NCI-H69 (cell line): ENCODE data around the gene CSF3R.
"Not testable (repeated sequence)": the region's sequence is repeated elsewhere in the genome, so short reads cannot be mapped to it uniquely, and the experiment has no call there.

Source experiments
- DNase-seq: peaks from one replicate; lab custom pipeline; 2025; lab: John Stamatoyannopoulos, UW

CSF3R gene

DNA sequence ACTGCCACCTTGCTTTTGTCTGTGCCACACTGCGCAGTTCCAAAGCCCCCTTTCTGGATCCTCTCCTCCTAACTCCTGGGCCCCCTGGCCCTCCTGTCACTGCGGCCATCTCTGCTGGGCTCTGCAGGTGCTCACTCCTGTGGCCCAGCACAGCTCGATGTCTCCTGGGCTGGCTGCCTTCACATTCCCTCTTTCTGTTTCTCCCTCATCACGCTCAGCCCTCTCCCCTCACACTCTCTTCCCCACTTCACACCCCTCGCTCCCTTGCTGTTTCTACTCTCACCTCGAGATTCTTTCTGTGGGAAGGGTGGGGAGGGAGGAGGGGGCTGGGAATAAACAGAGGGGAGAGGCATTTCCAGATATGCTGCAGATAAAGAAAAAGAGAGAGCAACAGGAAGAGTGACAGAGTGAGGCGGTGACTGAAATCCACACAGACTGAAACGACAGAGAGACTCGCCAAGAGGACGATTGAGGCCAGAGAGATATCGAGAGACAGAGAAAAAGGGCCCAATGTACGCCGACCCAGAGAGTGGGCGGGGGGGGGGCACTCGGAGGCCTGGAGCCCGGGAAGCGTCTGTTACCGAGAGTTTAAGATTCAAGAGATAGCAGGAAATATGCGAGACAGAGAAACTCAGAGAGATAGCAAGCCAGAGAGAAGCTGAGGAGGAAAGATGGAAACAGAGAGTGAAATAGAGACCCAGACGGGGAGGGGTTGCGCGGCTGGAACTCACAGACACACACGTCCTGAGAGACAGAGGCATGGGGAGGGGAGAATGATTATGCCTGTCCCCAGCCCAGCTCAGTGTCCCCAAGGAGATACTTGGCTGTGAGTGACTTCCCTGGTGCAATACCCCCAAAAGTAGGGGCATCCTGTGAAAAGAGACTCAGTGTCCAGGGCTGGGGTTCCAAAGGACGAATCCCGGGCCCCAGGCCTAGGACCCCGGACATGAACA, 666 bp downstream of the CSF3R start:
- DNase-seq: no peak

GRCh38 chr1:36481091-36481490, 1.6 kb downstream of the CSF3R start:
- no peak for DNase-seq

DNA sequence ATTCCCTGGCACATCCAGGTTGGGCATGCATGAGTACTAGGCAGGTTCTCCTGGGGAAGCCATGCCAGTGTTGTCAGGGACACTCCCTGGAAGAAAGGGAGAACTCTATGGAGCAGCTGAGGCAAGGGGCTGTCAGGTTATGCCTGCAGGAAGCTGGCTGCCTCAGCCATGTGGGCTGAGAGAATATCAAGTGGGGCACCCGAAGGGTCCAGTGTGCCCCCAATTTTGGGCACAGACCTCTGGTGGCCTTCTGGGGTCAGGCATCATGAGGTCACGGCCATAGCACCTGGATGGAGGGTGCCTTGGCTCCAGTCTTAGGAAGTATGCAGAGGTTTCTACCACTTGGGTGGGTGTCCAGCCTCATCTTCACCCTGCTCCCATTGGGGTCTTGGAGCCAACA, 2.6 kb downstream of the CSF3R start:
- DNase-seq: no peak

DNA sequence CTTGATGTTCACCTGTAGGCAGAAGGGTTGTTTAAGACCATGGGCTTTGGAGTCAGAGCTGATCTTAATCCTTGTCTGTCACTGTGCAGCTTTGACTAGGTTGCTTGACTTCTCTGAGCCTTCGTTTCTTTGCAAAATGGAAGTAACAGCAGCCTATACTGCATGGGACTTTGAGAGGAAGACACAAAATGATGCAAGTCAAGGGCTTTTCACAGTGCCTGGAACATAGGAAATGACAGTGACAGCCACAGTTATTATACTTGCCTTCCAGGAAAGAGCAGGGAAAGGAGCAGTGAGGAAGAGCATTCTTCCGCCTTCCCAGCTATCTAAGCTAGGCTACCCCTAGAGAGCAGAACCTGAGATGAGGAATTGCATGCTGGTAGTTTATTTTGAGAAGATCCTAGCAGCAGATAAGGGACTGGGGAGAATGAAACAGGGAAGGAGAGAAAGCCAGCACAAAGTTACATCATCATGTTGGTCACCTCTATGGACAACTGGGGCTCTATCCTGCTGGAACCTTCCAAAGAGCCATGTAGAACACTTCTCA, 3.1 kb downstream of the CSF3R start:
- DNase-seq: no peak

GRCh38 chr1:36477615-36478014, 5.1 kb downstream of the CSF3R start:
- not testable (repeated sequence) for DNase-seq

GRCh38 chr1:36476945-36477344, 5.8 kb downstream of the CSF3R start:
- DNase-seq: peak; percentile 13

GRCh38 chr1:36475910-36476604, 6.7 kb downstream of the CSF3R start:
- DNase-seq: no peak

DNA sequence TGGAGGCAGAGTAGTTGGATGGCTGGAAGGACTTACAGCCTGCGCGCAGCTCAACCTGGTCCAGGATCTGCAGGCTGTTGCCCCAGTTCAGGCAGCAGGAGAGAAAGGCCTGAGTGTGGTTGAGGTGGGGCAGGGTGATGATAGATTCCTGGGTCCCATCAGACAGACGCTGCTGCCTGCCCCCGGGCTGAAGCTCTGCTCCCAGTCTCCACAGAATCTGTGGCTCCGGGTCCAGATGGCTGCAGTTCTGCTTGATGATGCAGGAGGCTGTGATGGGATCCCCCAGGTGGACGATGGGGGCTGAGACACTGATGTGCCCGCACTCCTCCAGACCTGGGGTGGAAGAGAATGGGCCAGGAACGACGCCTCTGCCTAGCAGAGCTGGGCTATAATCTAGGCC, 7.4 kb downstream of the CSF3R start:
- DNase-seq: no peak

- no peak for DNase-seq
Measured at GRCh38 chr1:36472656-36473055, 10.1 kb downstream of the CSF3R start.

DNA sequence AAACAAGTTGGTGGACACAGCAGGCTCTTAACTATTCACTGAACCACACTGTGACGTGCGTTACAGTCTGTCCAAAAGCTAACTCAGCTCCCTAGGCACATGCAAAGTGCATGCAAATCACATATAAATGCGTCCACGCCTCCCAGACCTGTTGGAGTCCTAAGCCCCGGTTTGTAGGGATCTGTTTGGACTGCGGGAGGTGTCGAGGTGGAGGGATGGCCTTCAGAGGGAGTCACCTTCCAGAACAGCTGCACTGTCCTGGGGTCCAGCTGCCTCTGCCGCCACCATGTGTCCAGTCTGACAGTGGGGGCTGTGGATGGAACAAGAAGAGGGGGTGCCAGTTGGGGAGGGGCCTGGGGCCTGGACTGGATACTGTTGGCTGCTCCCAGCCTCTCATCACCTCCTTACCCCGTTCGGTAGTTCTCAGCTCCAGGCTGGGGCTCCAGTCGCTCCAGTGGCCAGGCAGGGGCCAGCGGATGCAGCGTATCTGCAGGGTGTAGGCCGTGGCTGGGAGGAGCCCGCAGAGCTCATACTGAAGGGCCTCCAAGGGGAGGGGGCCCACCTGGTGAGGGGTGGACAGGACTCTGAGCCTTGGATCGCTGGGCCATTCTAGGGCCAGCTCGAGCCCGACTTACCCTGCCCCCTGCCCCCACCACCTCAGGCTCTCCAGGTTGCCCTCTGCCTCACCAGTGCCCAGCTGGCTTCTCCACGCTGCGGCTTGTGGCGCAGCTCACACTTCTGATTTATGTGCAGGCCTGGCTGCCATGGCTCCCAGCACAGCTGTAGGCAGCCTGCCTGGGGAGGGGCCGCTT, 10.7 kb downstream of the CSF3R start:
- no peak for DNase-seq

DNA sequence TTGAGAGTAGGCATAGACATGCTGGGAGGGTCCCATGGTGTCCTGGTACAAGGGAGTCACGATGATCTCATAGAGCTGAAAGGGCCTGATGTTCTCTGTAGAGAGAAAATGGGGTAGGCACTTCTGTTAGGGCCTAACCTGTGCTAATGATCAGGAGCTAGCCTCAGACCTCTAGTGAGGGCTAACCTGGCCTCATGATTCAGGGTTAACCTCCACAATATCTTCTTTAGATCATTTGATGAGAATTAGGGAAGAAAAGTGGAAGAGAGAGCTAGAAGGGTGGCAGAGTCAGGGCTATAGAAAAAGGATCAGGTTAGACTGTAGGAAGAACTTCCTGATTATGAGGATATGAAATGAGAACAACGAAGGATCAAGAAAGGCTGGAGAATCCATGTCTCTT, 13.6 kb downstream of the CSF3R start:
- no peak for DNase-seq

- no peak for DNase-seq
Measured at GRCh38 chr1:36467700-36468455, 14.8 kb downstream of the CSF3R start.

- no peak for DNase-seq
Measured at GRCh38 chr1:36467027-36467410, 15.7 kb downstream of the CSF3R start.

DNA sequence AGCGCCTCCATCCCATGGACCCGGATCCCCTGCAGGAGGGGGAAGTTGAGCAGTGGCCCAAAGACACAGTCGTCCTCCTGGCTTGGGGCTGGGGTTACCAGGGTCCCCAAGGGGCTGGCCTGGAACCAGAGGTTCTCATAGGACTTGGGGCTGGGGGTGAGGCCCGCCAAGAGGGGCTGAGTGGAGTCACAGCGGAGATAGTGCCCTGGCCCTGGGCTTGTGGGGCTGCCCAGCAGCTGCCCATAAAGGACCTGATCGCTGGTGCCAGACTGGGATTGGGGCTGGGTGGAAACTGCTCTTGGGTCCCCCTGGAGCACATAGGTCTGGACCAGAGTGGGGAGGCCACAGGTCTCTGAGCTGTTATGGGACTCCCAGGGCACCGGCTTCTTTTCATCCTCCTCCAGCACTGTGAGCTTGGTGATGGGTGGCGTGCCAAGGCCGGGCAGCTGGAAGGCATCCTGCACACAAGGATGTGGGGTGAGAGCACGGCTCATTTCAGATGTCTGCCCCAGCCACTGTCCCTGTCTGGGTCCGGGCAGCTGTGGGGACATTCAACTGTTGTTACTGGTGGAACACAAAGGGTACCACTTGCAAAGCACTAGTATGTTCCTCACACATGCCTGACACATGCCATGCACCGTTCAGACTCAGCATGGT, 16.2 kb downstream of the CSF3R start:
- DNase-seq: no peak

DNA sequence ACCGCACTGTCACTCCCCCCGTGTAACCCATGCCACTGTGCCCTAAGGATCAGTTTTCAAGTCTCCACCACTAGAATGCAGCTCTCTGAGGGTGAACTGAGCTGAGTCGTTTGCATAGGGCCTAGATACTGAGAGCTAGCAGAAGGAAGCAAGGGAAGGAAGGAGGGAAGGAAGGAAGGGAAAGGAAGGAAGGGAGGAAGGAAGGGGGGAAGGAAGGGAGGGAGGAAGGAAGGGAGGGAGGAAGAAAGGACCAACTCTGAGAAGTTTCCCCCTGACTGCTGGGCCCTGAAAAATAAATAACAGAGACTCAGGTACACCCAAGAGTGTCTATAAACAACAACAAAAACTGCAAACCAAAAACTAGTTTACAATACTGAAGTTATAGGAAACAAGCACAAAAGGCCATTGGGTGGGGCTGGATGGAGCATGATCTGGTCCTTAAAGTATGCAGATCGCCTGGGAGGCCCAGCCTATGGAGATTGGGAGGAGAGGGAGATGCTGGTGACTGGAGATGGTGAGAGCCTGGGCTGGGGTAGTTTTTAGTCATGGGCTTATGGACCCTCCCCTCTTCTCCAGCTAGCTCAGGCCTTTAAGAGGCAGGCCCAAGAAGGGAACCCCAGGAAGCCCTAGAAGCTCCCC, 16.9 kb downstream of the CSF3R start:
- DNase-seq: no peak

DNA sequence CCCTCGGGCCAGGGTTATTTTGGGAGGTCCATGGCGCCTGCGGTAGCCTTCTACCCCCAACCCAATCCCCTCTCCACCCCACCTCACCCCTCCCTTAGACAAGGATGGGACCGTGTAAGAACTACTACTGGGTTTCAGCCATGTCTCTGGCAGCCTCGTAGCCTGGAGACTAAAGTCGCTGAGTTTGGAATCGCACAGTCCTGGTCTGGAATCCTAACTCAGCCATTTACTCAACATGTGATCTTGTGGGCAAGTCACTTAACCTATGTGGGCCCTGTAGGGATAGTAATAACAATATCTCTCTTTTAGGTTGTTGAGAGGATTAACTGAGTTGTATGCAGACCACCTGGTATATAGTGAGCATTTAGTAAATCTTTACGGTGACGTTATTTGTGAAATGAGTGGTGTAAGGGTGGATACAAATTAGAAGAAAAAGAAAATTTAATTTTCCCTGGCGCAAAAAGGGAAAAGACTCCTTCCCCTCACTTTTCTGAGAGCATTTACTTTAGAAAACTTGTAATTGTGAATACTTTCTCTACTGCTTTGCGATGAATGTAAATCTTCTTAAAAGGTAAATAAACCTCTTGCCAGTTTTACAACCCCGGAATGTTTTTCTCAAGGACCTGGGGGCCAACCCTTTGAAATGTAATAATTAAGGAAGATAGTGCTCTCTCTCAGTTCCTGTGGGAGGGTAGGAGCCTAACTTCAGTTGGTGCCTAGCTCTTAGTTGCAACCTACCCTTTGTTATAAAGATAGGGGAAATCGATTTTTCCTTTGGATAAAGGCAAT, 17.9 kb downstream of the CSF3R start:
- peak; percentile 64 for DNase-seq

GRCh38 chr1:36463803-36464604, 18.7 kb downstream of the CSF3R start, which contains the start of gene MRPS15:
Gene MRPS15 (minus strand): TSS chr1:36464384. CDS start chr1:36464275, 109 bp downstream.
- DNase-seq: peak; percentile 92

DNA sequence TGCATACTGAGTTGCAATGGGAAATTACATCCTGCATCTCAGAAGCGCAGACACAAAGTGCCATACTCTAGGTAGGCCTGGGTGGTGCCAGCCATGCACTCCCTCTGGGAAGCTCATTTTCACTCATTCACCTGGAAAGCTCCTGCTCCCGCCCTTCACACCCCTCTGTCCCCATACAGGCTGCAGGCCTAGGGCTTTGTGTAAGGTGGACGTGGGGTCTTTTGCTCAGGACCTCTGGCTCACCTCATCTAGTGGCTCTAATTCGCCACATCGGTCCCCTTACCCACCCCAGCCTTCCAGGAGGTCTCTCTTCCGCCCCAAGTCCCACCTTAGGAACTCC, 19.3 kb downstream of the CSF3R start:
- no peak for DNase-seq

GRCh38 chr1:36458910-36459309, 23.8 kb downstream of the CSF3R start:
- DNase-seq: no peak
